IPS-15b (cell line): ENCODE results near the gene GTF2F2.
"Not testable (repeated sequence)": the region's sequence is repeated elsewhere in the genome, so short reads cannot be mapped to it uniquely, and the experiment has no call there.

Experiments used
- H3K27me3 ChIP-seq: one replicate; pipeline ENCODE4 v1.6.1; 2013; ENCODE audit warnings: low read length; ENCODE audit not compliant: control insufficient read depth, insufficient read depth
- H3K36me3 ChIP-seq: one replicate; pipeline ENCODE4 v1.6.1; 2013; ENCODE audit warnings: low read length; ENCODE audit not compliant: control insufficient read depth, insufficient read depth
- H3K4me1 ChIP-seq: one replicate; pipeline ENCODE4 v1.6.1; 2013; ENCODE audit warnings: mild to moderate bottlenecking, low read length; ENCODE audit not compliant: control insufficient read depth, insufficient read depth
- H3K4me3 ChIP-seq: one replicate; pipeline ENCODE4 v1.5.1; 2013; ENCODE audit warnings: low read depth, low read length
- H3K9ac ChIP-seq: one replicate; pipeline ENCODE4 v1.6.1; 2013; ENCODE audit warnings: low read depth, mild to moderate bottlenecking, low read length
- H3K9me3 ChIP-seq: one replicate; pipeline ENCODE4 v1.6.1; 2013; ENCODE audit warnings: mild to moderate bottlenecking, low read length; ENCODE audit not compliant: control insufficient read depth, insufficient read depth

Gene GTF2F2

DNA sequence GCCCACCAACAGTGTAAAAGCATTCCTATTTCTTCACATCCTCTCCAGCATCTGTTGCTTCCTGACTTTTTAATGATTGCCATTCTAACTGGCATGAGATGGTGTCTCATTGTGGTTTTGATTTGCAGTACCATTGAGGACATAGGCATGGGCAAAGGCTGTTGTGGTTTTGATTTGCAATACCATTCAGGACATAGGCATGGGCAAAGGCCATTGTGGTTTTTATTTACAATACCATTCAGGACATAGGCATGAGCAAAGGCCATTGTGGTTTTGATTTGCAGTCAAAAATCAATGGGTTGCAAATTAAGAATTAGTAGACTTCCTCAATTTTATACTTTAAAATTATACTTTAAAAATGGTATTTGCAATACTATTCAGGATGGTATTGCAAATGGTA lies 69.2 kb downstream of the GTF2F2 start:
- not testable (repeated sequence) for H3K36me3 ChIP-seq, H3K4me1 ChIP-seq, H3K9ac ChIP-seq, H3K27me3 ChIP-seq, H3K4me3 ChIP-seq, H3K9me3 ChIP-seq

DNA sequence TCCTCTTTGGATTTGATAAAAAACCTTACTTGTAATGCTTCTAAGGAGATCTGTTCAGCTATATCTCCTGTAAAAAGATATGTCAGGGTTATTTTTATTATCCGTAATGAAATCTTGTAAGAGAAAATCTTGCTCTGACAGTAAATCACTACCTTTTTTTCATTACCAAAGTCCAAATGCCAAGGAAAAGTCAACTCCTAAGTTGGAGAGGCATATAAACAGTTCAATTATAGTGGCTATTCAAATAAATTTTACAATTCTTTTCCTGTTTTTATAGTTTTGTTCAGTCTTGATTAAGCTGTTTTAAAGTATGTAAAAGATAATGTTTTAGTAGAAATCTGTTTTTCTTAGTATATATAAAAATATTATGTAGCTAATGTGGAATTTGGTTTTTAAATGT lies 71.6 kb downstream of the GTF2F2 start:
- H3K27me3 ChIP-seq = no peaks in the 10 kb centered on the region
- H3K4me1 ChIP-seq = no peaks in the 10 kb centered on the region
- H3K36me3 ChIP-seq = no peaks in the 10 kb centered on the region

DNA sequence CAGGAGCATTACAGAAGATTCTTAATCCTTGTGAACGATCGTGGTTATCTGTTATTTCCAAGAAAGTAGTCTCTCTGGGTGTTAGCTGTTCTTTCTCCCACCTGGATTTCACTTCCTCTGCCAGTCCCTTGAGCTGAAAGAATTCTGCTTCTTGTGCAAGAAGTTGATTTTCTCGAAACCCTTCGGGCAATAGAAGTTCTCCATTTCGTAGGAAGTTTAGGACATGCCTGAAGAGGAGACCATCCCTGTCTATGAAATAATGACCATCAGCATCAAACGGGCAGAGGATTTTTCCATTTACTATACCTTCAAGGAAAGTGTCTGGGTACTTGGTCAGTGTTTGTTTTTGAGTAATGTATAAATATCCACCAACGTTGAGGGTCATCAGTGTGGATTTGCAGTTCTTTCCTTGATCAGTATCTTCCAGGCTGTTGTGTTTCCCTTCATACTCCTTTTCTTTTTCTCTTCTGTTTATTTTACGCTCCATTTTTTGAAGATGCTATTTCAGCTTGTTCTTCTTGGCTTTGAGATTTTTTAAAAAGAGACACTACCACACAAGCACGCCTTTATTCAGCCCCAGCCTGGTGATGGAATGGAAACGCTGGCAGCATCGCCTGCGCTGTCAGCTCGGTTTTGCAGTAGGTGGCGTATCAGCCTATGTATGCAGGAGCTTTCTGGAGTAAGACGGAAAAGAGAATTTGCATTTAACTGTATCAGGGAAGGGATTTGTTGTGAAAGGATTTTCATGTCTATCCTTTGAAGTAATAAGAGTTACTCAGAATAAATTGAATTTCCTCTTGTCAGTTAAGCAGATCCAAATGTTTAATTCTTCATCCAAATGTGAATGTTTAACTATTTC lies 74.0 kb downstream of the GTF2F2 start:
- no peaks in the 10 kb centered on the region for H3K27me3 ChIP-seq
- no peaks in the 10 kb centered on the region for H3K36me3 ChIP-seq
- H3K9me3 ChIP-seq = no peaks in the 10 kb centered on the region
- no peak overlapping the region for H3K9ac ChIP-seq
- H3K4me3 ChIP-seq = no peak overlapping the region
- no peaks in the 10 kb centered on the region for H3K4me1 ChIP-seq

More for the DNA sequence above, 71.6 kb downstream of the GTF2F2 start:
- no peak overlapping the region for H3K4me3 ChIP-seq
- H3K9me3 ChIP-seq = no peaks in the 10 kb centered on the region
- H3K9ac ChIP-seq = no peak overlapping the region

DNA sequence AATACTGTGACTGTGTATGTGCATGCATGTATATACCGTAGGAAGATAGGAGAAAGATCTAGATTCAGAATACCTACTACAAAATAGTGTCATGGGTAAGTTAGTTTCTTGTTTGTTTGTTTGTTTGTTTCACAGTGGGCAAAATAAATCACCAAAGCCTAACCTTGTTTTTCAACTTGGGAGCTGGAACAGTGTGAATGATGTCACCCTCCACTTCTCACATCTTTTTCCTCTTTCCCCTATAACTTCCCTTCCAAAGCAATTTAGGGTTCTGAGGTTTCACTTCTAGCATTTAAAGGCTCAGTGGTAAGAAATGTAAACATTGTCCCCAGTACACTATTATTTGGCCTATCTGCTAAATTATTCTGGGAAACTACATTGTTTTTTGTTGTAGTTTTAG lies 75.1 kb downstream of the GTF2F2 start:
- no peak overlapping the region for H3K9ac ChIP-seq

DNA sequence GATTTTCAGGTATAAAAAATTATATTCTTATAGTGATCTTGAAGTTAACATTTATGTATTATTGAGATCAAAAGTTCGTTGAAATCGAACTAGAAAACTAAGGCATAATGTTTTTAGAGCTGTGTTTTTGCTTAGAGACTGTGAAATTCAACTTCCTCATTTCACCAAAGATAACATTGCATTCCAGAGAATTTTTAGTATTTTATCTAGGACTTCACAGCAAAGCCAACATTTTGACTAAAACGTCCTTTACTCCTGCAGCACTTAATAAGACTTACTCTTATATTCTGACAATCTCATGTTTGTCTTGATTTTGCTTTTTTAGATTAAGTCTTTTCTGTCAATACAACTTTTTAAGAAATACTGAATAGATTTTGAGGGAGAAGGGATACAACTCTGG lies 75.8 kb downstream of the GTF2F2 start:
- H3K4me1 ChIP-seq = no peaks in the 10 kb centered on the region
- no peaks in the 10 kb centered on the region for H3K9me3 ChIP-seq
- H3K27me3 ChIP-seq = no peaks in the 10 kb centered on the region
- no peak overlapping the region for H3K4me3 ChIP-seq
- H3K9ac ChIP-seq = no peak overlapping the region
- H3K36me3 ChIP-seq = no peaks in the 10 kb centered on the region

More for the DNA sequence above, 75.1 kb downstream of the GTF2F2 start:
- no peaks in the 10 kb centered on the region for H3K9me3 ChIP-seq
- no peak overlapping the region for H3K4me3 ChIP-seq
- H3K36me3 ChIP-seq = no peaks in the 10 kb centered on the region
- no peaks in the 10 kb centered on the region for H3K27me3 ChIP-seq
- H3K4me1 ChIP-seq = no peaks in the 10 kb centered on the region

DNA sequence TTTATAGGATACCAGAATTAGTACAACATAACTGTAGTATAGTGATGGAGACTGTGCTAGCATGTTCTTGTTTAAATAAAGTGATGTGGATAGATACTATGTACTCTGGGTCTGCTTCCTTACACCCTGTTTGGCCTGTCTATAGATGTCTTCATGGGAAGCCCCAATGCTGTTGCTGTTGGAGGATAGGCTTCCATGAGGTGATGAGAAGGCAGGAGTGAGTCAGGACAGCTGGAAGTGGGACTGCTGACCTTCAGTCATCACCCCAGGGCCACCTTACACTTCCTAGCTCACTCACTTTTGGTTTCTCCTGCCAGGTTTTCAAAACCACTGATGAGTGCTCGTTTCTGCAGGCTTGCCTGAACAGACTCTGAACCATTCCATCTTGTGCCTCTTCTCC lies 76.3 kb downstream of the GTF2F2 start:
- Histone ChIP-seq H3K4me1 (no peaks in the 10 kb centered on the region), H3K9ac (no peak overlapping the region)

DNA sequence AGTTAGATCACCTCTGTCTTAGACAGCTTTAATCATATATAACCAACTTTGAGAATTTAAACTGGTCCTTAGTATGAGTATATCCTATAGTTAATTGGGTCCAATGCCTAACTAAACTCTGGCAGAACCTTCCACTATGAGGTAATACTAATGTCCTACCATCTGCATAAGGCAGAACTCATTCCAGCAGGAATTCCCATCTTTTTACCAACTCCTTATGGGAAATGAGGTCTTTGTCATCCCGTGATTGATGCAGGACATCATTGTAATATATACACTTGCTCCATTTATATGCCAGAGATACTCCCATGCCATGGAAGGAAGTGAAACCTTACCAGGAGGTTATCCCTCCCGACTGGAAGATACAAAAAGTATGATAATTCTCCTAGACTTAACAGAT lies 77.7 kb downstream of the GTF2F2 start:
- H3K4me1 ChIP-seq = no peaks in the 10 kb centered on the region
- no peaks in the 10 kb centered on the region for H3K36me3 ChIP-seq
- H3K9ac ChIP-seq = no peak overlapping the region
- H3K4me3 ChIP-seq = no peak overlapping the region
- H3K27me3 ChIP-seq = no peaks in the 10 kb centered on the region
- no peaks in the 10 kb centered on the region for H3K9me3 ChIP-seq

More for the DNA sequence above, 76.3 kb downstream of the GTF2F2 start:
- Histone ChIP-seq H3K36me3 (no peaks in the 10 kb centered on the region), H3K9me3 (no peaks in the 10 kb centered on the region), H3K27me3 (no peaks in the 10 kb centered on the region), H3K4me3 (no peak overlapping the region)

DNA sequence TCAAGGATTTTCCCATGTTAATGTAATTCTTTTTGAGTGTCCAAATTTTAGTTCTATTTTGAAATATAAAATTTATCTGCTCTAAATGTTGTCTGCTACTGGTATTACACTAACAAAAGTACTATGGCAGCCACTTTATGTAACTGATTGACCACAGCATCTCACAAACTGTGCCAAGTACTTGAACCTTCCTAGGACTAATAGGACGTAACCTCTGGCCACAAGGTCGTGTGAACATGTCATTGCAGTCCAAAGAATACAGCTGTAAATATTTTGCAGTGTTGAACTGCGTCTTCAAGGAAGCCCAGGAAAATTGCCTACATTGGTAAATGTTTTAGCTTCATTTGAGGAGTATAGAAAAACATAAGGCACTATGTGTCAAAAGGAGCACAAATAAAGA lies 78.6 kb downstream of the GTF2F2 start:
- Histone ChIP-seq H3K36me3 (no peaks in the 10 kb centered on the region), H3K9me3 (no peaks in the 10 kb centered on the region), H3K27me3 (no peaks in the 10 kb centered on the region), H3K9ac (no peak overlapping the region), H3K4me3 (no peak overlapping the region), H3K4me1 (no peaks in the 10 kb centered on the region)

DNA sequence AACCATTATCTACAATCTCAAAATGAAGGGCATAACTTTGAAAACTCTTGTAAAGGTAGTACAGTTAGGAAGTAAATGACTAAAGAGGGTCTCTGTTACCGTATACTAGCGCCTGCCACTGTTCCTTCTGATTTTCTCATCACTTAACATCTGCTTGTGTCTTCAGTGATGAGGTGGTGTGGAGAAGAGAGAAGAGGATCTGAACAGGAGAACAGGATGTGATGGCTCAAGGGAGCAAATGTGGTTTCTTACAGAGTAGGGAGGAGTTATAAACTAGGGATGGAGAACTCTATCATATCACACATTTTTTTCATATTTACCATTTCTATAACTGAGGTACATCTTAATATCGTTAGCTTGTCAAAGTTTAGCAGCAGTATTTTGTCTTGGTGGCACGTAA lies 79.4 kb downstream of the GTF2F2 start:
- Histone ChIP-seq H3K9me3 (no peaks in the 10 kb centered on the region), H3K4me1 (no peaks in the 10 kb centered on the region), H3K9ac (no peak overlapping the region), H3K4me3 (no peak overlapping the region), H3K27me3 (no peaks in the 10 kb centered on the region), H3K36me3 (no peaks in the 10 kb centered on the region)

DNA sequence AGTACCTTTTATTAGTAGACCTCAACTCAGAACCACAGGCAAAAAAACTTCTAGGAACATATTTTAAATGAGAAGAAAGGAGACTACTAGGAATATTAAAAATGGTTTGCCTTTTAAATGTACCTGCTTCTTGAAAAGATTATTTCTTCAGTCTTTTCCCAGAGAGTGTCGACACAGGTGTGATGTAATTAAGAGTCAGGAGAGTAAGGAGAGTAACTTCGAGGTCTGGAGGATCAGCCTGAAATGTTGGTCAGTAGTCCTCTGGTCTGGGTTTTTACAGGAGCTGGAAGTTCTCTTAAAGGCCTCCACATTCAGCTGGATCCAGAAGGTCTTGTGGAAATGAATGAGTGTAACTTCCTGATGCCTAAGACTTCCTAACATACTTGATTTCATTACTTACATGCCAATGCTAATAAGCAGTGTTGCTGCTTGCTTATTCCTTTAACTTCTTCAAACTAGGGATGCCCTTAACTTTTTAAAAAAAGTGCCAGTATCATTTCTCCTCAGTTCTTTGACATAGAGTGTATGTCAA lies 80.5 kb downstream of the GTF2F2 start, which contains the start of gene KCTD4:
Gene KCTD4 (minus strand): TSS at position 345 of the 532 bp plus-strand sequence. CDS start 6,478 bp downstream, outside the sequence.
- Histone ChIP-seq H3K36me3 (no peaks in the 10 kb centered on the region), H3K9ac (no peak within 1 kb of the TSS), H3K4me1 (no peaks in the 10 kb centered on the region), H3K27me3 (no peaks in the 10 kb centered on the region), H3K9me3 (no peaks in the 10 kb centered on the region), H3K4me3 (no peak within 1 kb of the TSS)

DNA sequence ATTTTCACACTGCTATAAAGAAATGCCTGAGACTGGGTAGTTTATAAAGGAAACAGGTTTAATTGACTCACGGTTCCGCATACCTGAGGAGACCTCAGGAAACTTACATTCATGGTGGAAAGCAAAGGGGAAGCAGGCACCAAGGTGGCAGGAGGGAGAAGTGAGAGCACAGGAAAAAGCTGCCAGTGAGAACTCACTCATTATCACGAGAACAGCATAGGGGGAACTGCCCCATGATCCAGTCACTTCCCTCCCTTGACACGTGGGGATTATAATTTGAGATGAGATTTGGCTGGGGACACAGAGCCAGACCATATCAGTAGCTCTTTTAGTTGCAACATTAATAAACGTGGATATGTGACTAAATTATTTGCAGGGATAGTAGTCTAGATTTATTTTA lies 84.8 kb downstream of the GTF2F2 start:
- Histone ChIP-seq H3K4me3 (no peak overlapping the region), H3K36me3 (peaks cover 2% of the 10 kb centered on the region), H3K4me1 (no peaks in the 10 kb centered on the region), H3K9ac (no peak overlapping the region), H3K9me3 (no peaks in the 10 kb centered on the region), H3K27me3 (no peaks in the 10 kb centered on the region)

DNA sequence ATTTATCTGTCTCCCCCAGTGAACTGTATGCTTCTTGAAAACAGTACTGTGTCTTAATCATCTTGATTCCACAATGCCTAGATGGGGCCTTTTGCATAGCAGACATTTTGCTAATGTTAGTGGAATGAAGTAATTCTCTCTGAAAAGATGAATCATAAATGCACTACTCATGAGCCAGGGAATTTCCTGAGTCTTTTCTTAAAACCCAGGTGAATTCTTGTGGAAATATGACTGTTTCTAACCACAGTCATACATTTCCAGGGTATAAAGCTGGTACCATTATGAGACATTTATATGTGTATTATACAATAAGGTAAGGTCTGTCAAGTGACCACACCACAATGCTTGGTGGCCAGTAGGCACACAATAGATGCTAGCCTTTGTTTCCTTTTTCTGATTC lies 86.0 kb downstream of the GTF2F2 start:
- Histone ChIP-seq H3K36me3 (peaks cover 2% of the 10 kb centered on the region), H3K9ac (no peak overlapping the region), H3K9me3 (no peaks in the 10 kb centered on the region), H3K4me3 (no peak overlapping the region), H3K4me1 (no peaks in the 10 kb centered on the region), H3K27me3 (no peaks in the 10 kb centered on the region)
